SK-N-SH (cell line): ENCODE data around the gene RRAGC. TPM values are rescaled to one million over a fixed set of nuclear protein-coding genes. Genes with fewer than 3 reads are reported as not detected.

ENCODE experiments used
- CTCF ChIA-PET: fragments of 300-600, 350-600 bp; formaldehyde crosslinking; extraction: SDS; loops from one replicate; lab custom pipeline; 2021; lab: Yijun Ruan, JAX
- POLR2A ChIA-PET: fragments of 350-600 bp; sonication (Branson Sonifier 250); formaldehyde crosslinking; extraction: SDS; loops from one replicate; lab custom pipeline; 2020; ENCODE audit warnings: antibody characterized with exemption, inconsistent platforms; lab: Yijun Ruan, JAX
- DNase-seq: peaks from one replicate; pipeline ENCODE4 v3.0.0; 2012
- H2AFZ ChIP-seq: fragments of 200-600 bp; sonication (generic); 2 replicates; pipeline ENCODE4 v1.8.1; 2016; ENCODE audit warnings: antibody characterized with exemption, mild to moderate bottlenecking, low read depth
- H3F3A ChIP-seq: fragments of 200-600 bp; sonication (generic); replicated peaks from 2 replicates; pipeline ENCODE3; 2016; ENCODE audit warnings: antibody characterized with exemption, mild to moderate bottlenecking; ENCODE audit not compliant: insufficient read depth
- H3K27ac ChIP-seq, 2 experiments: fragments of 200-500 bp in 1 of 2; fragments of 200-600 bp in 1 of 2; sonication (Bioruptor generic) in 1 of 2; sonication (generic), shearing (Covaris generic) in 1 of 2; 2 replicates each; pipeline versions ENCODE4 v1.5.1 to v1.6.1; 2014 to 2016; ENCODE audit warnings: low read depth in 2 of 2, inconsistent platforms in 1 of 2, low read length in 1 of 2, mild to moderate bottlenecking in 1 of 2, mixed read lengths in 1 of 2
- H3K27me3 ChIP-seq: fragments of 200-600 bp; sonication (generic), shearing (Covaris generic); 2 replicates; pipeline ENCODE4 v1.6.1; 2016; ENCODE audit warnings: mixed run types; ENCODE audit not compliant: insufficient read depth
- H3K36me3 ChIP-seq, 2 experiments: fragments of 200-500 bp in 1 of 2; fragments of 200-600 bp in 1 of 2; sonication (Bioruptor generic) in 1 of 2; sonication (generic) in 1 of 2; replicated peaks in 1 of 2; 2 replicates each; pipeline versions ENCODE3 to v1.5.1; 2014 to 2016; ENCODE audit warnings: low read length in 1 of 2, mild to moderate bottlenecking in 1 of 2; ENCODE audit not compliant: insufficient read depth in 2 of 2, control insufficient read depth in 1 of 2
- H3K4me1 ChIP-seq, 2 experiments: fragments of 200-500 bp in 1 of 2; fragments of 200-600 bp in 1 of 2; sonication (Bioruptor generic) in 1 of 2; sonication (generic), shearing (Covaris generic) in 1 of 2; 2 replicates each; pipeline versions ENCODE4 v1.5.1 to v1.6.1; 2014 to 2016; ENCODE audit warnings: low read depth in 1 of 2, low read length in 1 of 2, mixed run types in 1 of 2; ENCODE audit not compliant: insufficient read depth in 2 of 2, control insufficient read depth in 1 of 2
- H3K4me2 ChIP-seq: fragments of 200-600 bp; sonication (generic), shearing (Covaris generic); 2 replicates; pipeline ENCODE4 v1.6.1; 2017; ENCODE audit warnings: mixed run types
- H3K4me3 ChIP-seq, 2 experiments: fragments of 200-500 bp in 1 of 2; fragments of 200-600 bp in 1 of 2; sonication (Bioruptor generic) in 1 of 2; sonication (generic), shearing (Covaris generic) in 1 of 2; 2 replicates each; pipeline versions ENCODE4 v1.5.1 to v1.8.1; 2014 to 2016; ENCODE audit warnings: low read depth in 2 of 2, inconsistent platforms in 1 of 2, low read length in 1 of 2, mild to moderate bottlenecking in 1 of 2, mixed read lengths in 1 of 2, moderate library complexity in 1 of 2
- H3K79me2 ChIP-seq: fragments of 200-600 bp; sonication (generic); 2 replicates; pipeline ENCODE4 v1.8.1; 2017; ENCODE audit warnings: mild to moderate bottlenecking; ENCODE audit not compliant: insufficient read depth
- H3K9ac ChIP-seq: fragments of 200-600 bp; sonication (generic); 2 replicates; pipeline ENCODE4 v1.6.1; 2017; ENCODE audit warnings: mixed run types
- H3K9me2 ChIP-seq: fragments of 200-600 bp; sonication (generic); 2 replicates; pipeline ENCODE4 v1.6.1; 2017; ENCODE audit warnings: mixed run types
- H3K9me3 ChIP-seq: fragments of 200-600 bp; sonication (generic); 2 replicates; pipeline ENCODE4 v1.6.1; 2017; ENCODE audit warnings: mixed run types, mild to moderate bottlenecking, moderate library complexity
- H4K20me1 ChIP-seq: fragments of 200-600 bp; sonication (generic); 2 replicates; pipeline ENCODE4 v1.6.1; 2017; ENCODE audit warnings: mild to moderate bottlenecking, mixed run types; ENCODE audit not compliant: insufficient read depth
- CHD2 ChIP-seq: fragments of 150-350 bp; IDR thresholded peaks from 2 replicates; pipeline ENCODE4 v1.6.1; 2018; ENCODE audit warnings: low read length; ENCODE audit not compliant: partially characterized antibody
- CTCF ChIP-seq: fragments of 200-600 bp; sonication (generic); IDR thresholded peaks from 2 replicates; pipeline ENCODE4 v1.6.1; 2017; ENCODE audit warnings: antibody characterized with exemption, mild to moderate bottlenecking, moderate library complexity
- FOXM1 ChIP-seq: IDR thresholded peaks from 2 replicates; pipeline ENCODE4 v1.4.0; 2012; ENCODE audit warnings: low read depth, mild to moderate bottlenecking
- JUND ChIP-seq: IDR thresholded peaks from 2 replicates; pipeline ENCODE4 v1.4.0; 2012
- NRF1 ChIP-seq: IDR thresholded peaks from 2 replicates; pipeline ENCODE4 v1.6.1; 2012; ENCODE audit warnings: low read depth, mild to moderate bottlenecking, low read length
- PBX3 ChIP-seq: IDR thresholded peaks from 2 replicates; pipeline ENCODE4; 2012
- RCOR1 ChIP-seq: fragments of 150-350 bp; IDR thresholded peaks from 2 replicates; pipeline ENCODE4 v1.6.1; 2017; ENCODE audit warnings: antibody characterized with exemption, low read length
- RFX5 ChIP-seq: IDR thresholded peaks from 2 replicates; pipeline ENCODE4 v1.6.1; 2012; ENCODE audit warnings: mild to moderate bottlenecking, improper control_type of control experiment, low read length
- SIN3A ChIP-seq: IDR thresholded peaks from 2 replicates; pipeline ENCODE4 v1.6.1; 2012; ENCODE audit warnings: low read depth, mild to moderate bottlenecking, low read length, moderate library complexity, borderline replicate concordance
- SMC3 ChIP-seq: IDR thresholded peaks from 2 replicates; pipeline ENCODE4 v1.6.1; 2012; ENCODE audit warnings: low read depth, low read length, improper control_type of control experiment
- TCF12 ChIP-seq: IDR thresholded peaks from 2 replicates; pipeline ENCODE4 v1.4.0; 2012
- TEAD4 ChIP-seq: IDR thresholded peaks from 2 replicates; pipeline ENCODE4 v1.4.0; 2012; ENCODE audit warnings: mild to moderate bottlenecking, borderline replicate concordance; ENCODE audit not compliant: insufficient read depth
- WGBS: methylation state at CpG from one replicate; pipeline ENCODE4 v1.1.6; 2017; ENCODE audit warnings: low lambda C conversion rate; 5-methylcytosine and 5-hydroxymethylcytosine counted together
- polyA plus RNA-seq, 3 experiments: library from polyadenylated mRNA; depleted of rRNA; stranded (reverse); fragments of >200 nt; gene quantifications; 2 replicates each; pipeline ENCODE4 v1.2.3, GENCODE V29; 2012

RRAGC gene
- polyA plus RNA-seq, 1 of the 3 experiments (the other 2 are of a cell fraction): 9.6 TPM

- H3K9me2 ChIP-seq: no peaks in the 10 kb centered on the region
- CTCF ChIA-PET: interaction anchor here (1.1 to 4.9 kb wide), 5 partner anchors 8 to 805 kb away, joined by 3 to 58 read pairs (median 5); no protein-coding TSS in a partner anchor
- DNase-seq: no peak
- H2AFZ ChIP-seq: no peak overlapping the region
- H3K79me2 ChIP-seq: no peaks in the 10 kb centered on the region
- no peak overlapping the region for H3K4me3 ChIP-seq
- H3K4me1 ChIP-seq: no peaks in the 10 kb centered on the region
- POLR2A ChIA-PET: no interaction called here
- H3K9ac ChIP-seq: no peak overlapping the region
- WGBS: 41% methylated on average over 6 of the region's 6 CpGs
- TF ChIP-seq NRF1 (no peak), CTCF (no peak)
- TF ChIP-seq, all 33 proteins: peak for 0
- Histone ChIP-seq H3K36me3 (no peaks in the 10 kb centered on the region), H3K27ac (no peak overlapping the region), H3F3A (peaks cover 4% of the 10 kb centered on the region), H3K9me3 (no peaks in the 10 kb centered on the region), H4K20me1 (no peaks in the 10 kb centered on the region), H3K27me3 (peaks cover 28% of the 10 kb centered on the region; the same call in 1 of the 2 replicates), H3K4me2 (no peak overlapping the region)
These were observed 27.7 kb downstream of the RRAGC start for GRCh38 chr1:38831731-38832369.

GRCh38 chr1:38829368-38829767, 30.2 kb downstream of the RRAGC start:
- H3K27me3 ChIP-seq: peaks cover 52% of the 10 kb centered on the region; the same call in 1 of the 2 replicates
- no peak overlapping the region for H2AFZ ChIP-seq
- no peak overlapping the region for H3K9ac ChIP-seq
- no peak overlapping the region for H3K4me2 ChIP-seq
- H3K9me2 ChIP-seq: no peaks in the 10 kb centered on the region
- TF ChIP-seq CHD2 (no peak), JUND (no peak), CTCF (no peak), SIN3A (no peak), TEAD4 (no peak), PBX3 (no peak), RCOR1 (no peak), TCF12 (no peak), SMC3 (no peak), RFX5 (no peak), FOXM1 (no peak), NRF1 (no peak)
- no peak for DNase-seq
- no peaks in the 10 kb centered on the region for H3K36me3 ChIP-seq
- POLR2A ChIA-PET: no interaction called here
- H4K20me1 ChIP-seq: no peaks in the 10 kb centered on the region
- CTCF ChIA-PET: interaction anchor here (1.0 to 1.3 kb wide), 2 partner anchors 10 to 248 kb away, joined by 3 read pairs; no protein-coding TSS in a partner anchor
- 42% methylated on average over 1 of the region's 1 CpG for WGBS
- H3K79me2 ChIP-seq: no peaks in the 10 kb centered on the region
- H3K27ac ChIP-seq: no peak overlapping the region
- H3K4me1 ChIP-seq: no peaks in the 10 kb centered on the region
- no peaks in the 10 kb centered on the region for H3F3A ChIP-seq
- H3K9me3 ChIP-seq: no peaks in the 10 kb centered on the region
- no peak overlapping the region for H3K4me3 ChIP-seq
